OCI-LY1 (cell line): Measurements from ENCODE around the gene CD96.

Experiments used
- H2AFZ ChIP-seq: fragments of 200-600 bp; sonication (generic), shearing (Covaris generic); 2 replicates; pipeline ENCODE4 v1.6.0; 2014; ENCODE audit warnings: antibody characterized with exemption, mild to moderate bottlenecking, low read length
- H3F3A ChIP-seq: fragments of 200-600 bp; sonication (generic), shearing (Covaris generic); 2 replicates; pipeline ENCODE4 v1.6.0; 2014; ENCODE audit warnings: mild to moderate bottlenecking, antibody characterized with exemption, low read length, moderate library complexity; ENCODE audit not compliant: insufficient read depth
- H3K27ac ChIP-seq: fragments of 200-600 bp; sonication (generic); 2 replicates; pipeline ENCODE4 v1.5.1; 2014; ENCODE audit warnings: low read length, mixed run types, mild to moderate bottlenecking, low read depth; ENCODE audit not compliant: poor library complexity, severe bottlenecking
- H3K27me3 ChIP-seq: fragments of 200-600 bp; sonication (generic); 2 replicates; pipeline ENCODE4 v1.6.0; 2014; ENCODE audit warnings: antibody characterized with exemption, mild to moderate bottlenecking, low read length, moderate library complexity; ENCODE audit not compliant: insufficient read depth
- H3K36me3 ChIP-seq: fragments of 200-600 bp; sonication (generic); 2 replicates; pipeline ENCODE4 v1.6.1; 2014; ENCODE audit warnings: mild to moderate bottlenecking, antibody characterized with exemption, low read length, moderate library complexity, mixed read lengths; ENCODE audit not compliant: insufficient read depth
- H3K4me1 ChIP-seq: fragments of 200-600 bp; sonication (generic); 2 replicates; pipeline ENCODE4 v1.5.1; 2014; ENCODE audit warnings: mild to moderate bottlenecking, low read length, moderate library complexity; ENCODE audit not compliant: insufficient read depth, severe bottlenecking
- H3K4me2 ChIP-seq: fragments of 200-600 bp; sonication (generic), shearing (Covaris generic); 2 replicates; pipeline ENCODE4 v1.6.1; 2014; ENCODE audit warnings: low read length
- H3K4me3 ChIP-seq: fragments of 200-600 bp; sonication (generic); 2 replicates; pipeline ENCODE4 v1.5.1; 2014; ENCODE audit warnings: low read length, low read depth, mild to moderate bottlenecking, mixed read lengths; ENCODE audit not compliant: poor library complexity, severe bottlenecking
- H3K79me2 ChIP-seq: fragments of 200-600 bp; shearing (Covaris generic); 2 replicates; pipeline ENCODE4 v1.6.1; 2016; ENCODE audit warnings: mixed run types, low read length, mixed read lengths; ENCODE audit not compliant: insufficient read depth
- H3K9ac ChIP-seq: fragments of 200-600 bp; sonication (generic), shearing (Covaris generic); 2 replicates; pipeline ENCODE4 v1.6.1; 2014; ENCODE audit warnings: mild to moderate bottlenecking, low read length, mixed read lengths
- H3K9me2 ChIP-seq: fragments of 200-600 bp; sonication (generic), shearing (Covaris generic); 2 replicates; pipeline ENCODE4 v1.6.1; 2014; ENCODE audit warnings: low read depth, mild to moderate bottlenecking, low read length, mixed read lengths
- H3K9me3 ChIP-seq: fragments of 200-600 bp; shearing (Covaris generic); 2 replicates; pipeline ENCODE4 v1.6.1; 2014; ENCODE audit warnings: low read length, mixed read lengths
- H4K20me1 ChIP-seq: fragments of 200-600 bp; sonication (generic), shearing (Covaris generic); 2 replicates; pipeline ENCODE4 v1.6.0; 2016; ENCODE audit warnings: mild to moderate bottlenecking, low read length; ENCODE audit not compliant: insufficient read depth
- CTCF ChIP-seq: fragments of 200-600 bp; sonication (generic), shearing (Covaris generic); IDR thresholded peaks from 2 replicates; pipeline ENCODE4 v1.5.1; 2017; ENCODE audit warnings: mild to moderate bottlenecking, antibody characterized with exemption, low read length, moderate library complexity, mixed read lengths
- EZH2 ChIP-seq: fragments of 200-600 bp; sonication (generic), shearing (Covaris generic); IDR thresholded peaks from 2 replicates; pipeline ENCODE4 v1.8.0; 2017; ENCODE audit warnings: borderline replicate concordance, mixed run types, mild to moderate bottlenecking, antibody characterized with exemption, low read length, moderate library complexity, mixed read lengths

CD96 gene

GRCh38 chr3:111609700-111610099 is 67.7 kb downstream of the CD96 start:
- no peak overlapping the region for H3K27ac ChIP-seq
- no peaks in the 10 kb centered on the region for H3K36me3 ChIP-seq
- H3K4me3 ChIP-seq: no peak overlapping the region
- no peak overlapping the region for H3K4me2 ChIP-seq
- no peaks in the 10 kb centered on the region for H3K9me3 ChIP-seq
- H2AFZ ChIP-seq: no peak overlapping the region
- H3K9me2 ChIP-seq: no peaks in the 10 kb centered on the region
- peaks cover 10% of the 10 kb centered on the region for H3K4me1 ChIP-seq
- H3K27me3 ChIP-seq: no peaks in the 10 kb centered on the region
- H4K20me1 ChIP-seq: no peaks in the 10 kb centered on the region
- no peak overlapping the region for H3K9ac ChIP-seq
- no peaks in the 10 kb centered on the region for H3K79me2 ChIP-seq
- no peak for TF ChIP-seq EZH2
- TF ChIP-seq CTCF: no peak
- H3F3A ChIP-seq: no peaks in the 10 kb centered on the region

GRCh38 chr3:111610189-111610588 is 68.2 kb downstream of the CD96 start:
- Histone ChIP-seq H3K79me2 (no peaks in the 10 kb centered on the region), H3K9me2 (no peaks in the 10 kb centered on the region), H3K4me1 (peaks cover 10% of the 10 kb centered on the region), H3K9me3 (no peaks in the 10 kb centered on the region), H3K36me3 (no peaks in the 10 kb centered on the region), H3K27ac (no peak overlapping the region), H2AFZ (no peak overlapping the region), H3K27me3 (no peaks in the 10 kb centered on the region), H3K4me2 (no peak overlapping the region), H4K20me1 (no peaks in the 10 kb centered on the region), H3K4me3 (no peak overlapping the region), H3F3A (no peaks in the 10 kb centered on the region), H3K9ac (no peak overlapping the region)
- no peak for TF ChIP-seq CTCF

GRCh38 chr3:111610612-111611054 is 68.6 kb downstream of the CD96 start:
- Histone ChIP-seq H3K79me2 (no peaks in the 10 kb centered on the region), H3K9me3 (no peaks in the 10 kb centered on the region), H3K27ac (no peak overlapping the region), H3K4me3 (no peak overlapping the region), H3K36me3 (no peaks in the 10 kb centered on the region), H3K27me3 (no peaks in the 10 kb centered on the region), H3F3A (no peaks in the 10 kb centered on the region), H4K20me1 (no peaks in the 10 kb centered on the region), H2AFZ (no peak overlapping the region), H3K4me1 (peaks cover 14% of the 10 kb centered on the region), H3K9me2 (no peaks in the 10 kb centered on the region), H3K9ac (no peak overlapping the region), H3K4me2 (no peak overlapping the region)
- TF ChIP-seq EZH2 (no peak), CTCF (no peak)
